Measurements from ENCODE around the gene FRAS1. TPM values are rescaled to one million over a fixed set of nuclear protein-coding genes. Genes with fewer than 3 reads are reported as not detected.

FRAS1 gene
- total RNA-seq, 2 experiments from 2014 or later = not detected

GRCh38 chr4:78155616-78156105, 98.5 kb downstream of the FRAS1 start:
- Histone ChIP-seq H3K27ac (ENCODE audit: low read depth in 1 of 2, low read length in 2 of 2) (no peak overlapping the region), H3K27me3 (ENCODE audit: control insufficient read depth in 1 of 2, insufficient read depth in 2 of 2, low read length in 2 of 2) (no peaks in the 10 kb centered on the region), H3K36me3 (ENCODE audit: insufficient read depth, low read length) (no peaks in the 10 kb centered on the region), H3K9me3 (ENCODE audit: control insufficient read depth in 1 of 2, insufficient read depth in 1 of 2, low read length in 2 of 2) (no peaks in the 10 kb centered on the region), H3K4me3 (ENCODE audit: low read length) (no peak overlapping the region), H3K4me1 (ENCODE audit: insufficient read depth, low read length) (no peaks in the 10 kb centered on the region)
- Mint-ChIP-seq H3K36me3 (ENCODE audit: low read depth) (no peaks in the 10 kb centered on the region), H3K4me1 (ENCODE audit: low read depth) (no peaks in the 10 kb centered on the region), H3K9me3 (no peaks in the 10 kb centered on the region), H3K27ac (no peak overlapping the region), H3K4me3 (no peak overlapping the region), H3K27me3 (peaks cover 23% of the 10 kb centered on the region)
- no peak for ATAC-seq (ENCODE audit: poor library complexity)
- ChIA-PET CTCF (no interaction called here), POLR2A (no interaction called here)
- intact Hi-C loops (cut with DNase I, micrococcal nuclease) = no loop called here
- no peak for TF ChIP-seq CTCF (IDR thresholded peaks at IDR 0.05)
- DNase-seq = no peak

DNA sequence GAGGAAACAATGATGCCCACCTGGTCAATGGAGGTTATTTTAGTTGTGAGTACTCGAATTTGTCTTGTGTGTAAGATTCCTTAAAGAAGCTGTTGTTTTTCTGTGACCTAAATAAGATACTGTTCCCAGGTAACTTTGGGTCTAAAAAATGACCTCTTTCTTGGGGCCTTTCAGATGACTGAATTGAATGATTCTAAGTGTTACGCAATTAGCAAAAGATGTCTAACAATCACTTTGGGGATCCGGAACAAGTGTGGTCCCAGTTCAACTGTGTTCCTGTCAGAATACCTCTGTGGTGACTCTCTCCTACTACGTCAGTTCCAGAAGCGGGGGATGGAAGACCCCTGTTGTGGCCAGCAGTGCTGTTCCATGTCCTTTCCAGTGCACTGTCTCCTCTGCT, 99.4 kb downstream of the FRAS1 start:
- Mint-ChIP-seq H3K4me3 (no peak overlapping the region), H3K27ac (no peak overlapping the region), H3K36me3 (ENCODE audit: low read depth) (no peaks in the 10 kb centered on the region), H3K27me3 (peaks cover 23% of the 10 kb centered on the region), H3K4me1 (ENCODE audit: low read depth) (no peaks in the 10 kb centered on the region), H3K9me3 (no peaks in the 10 kb centered on the region)
- intact Hi-C loops (cut with DNase I, micrococcal nuclease) = no loop called here
- no peaks in the 10 kb centered on the region for H3K36me3 ChIP-seq (ENCODE audit: insufficient read depth, low read length)
- no peak for DNase-seq
- CTCF ChIA-PET = no interaction called here
- no peaks in the 10 kb centered on the region for H3K4me1 ChIP-seq (ENCODE audit: insufficient read depth, low read length)
- POLR2A ChIA-PET = no interaction called here
- no peak overlapping the region for H3K27ac ChIP-seq (ENCODE audit: low read depth in 1 of 2, low read length in 2 of 2)
- no peak for TF ChIP-seq CTCF (IDR thresholded peaks at IDR 0.05)
- H3K27me3 ChIP-seq (ENCODE audit: control insufficient read depth in 1 of 2, insufficient read depth in 2 of 2, low read length in 2 of 2) = no peaks in the 10 kb centered on the region
- H3K4me3 ChIP-seq (ENCODE audit: low read length) = no peak overlapping the region
- no peaks in the 10 kb centered on the region for H3K9me3 ChIP-seq (ENCODE audit: control insufficient read depth in 1 of 2, insufficient read depth in 1 of 2, low read length in 2 of 2)
- ATAC-seq (ENCODE audit: poor library complexity) = no peak

DNA sequence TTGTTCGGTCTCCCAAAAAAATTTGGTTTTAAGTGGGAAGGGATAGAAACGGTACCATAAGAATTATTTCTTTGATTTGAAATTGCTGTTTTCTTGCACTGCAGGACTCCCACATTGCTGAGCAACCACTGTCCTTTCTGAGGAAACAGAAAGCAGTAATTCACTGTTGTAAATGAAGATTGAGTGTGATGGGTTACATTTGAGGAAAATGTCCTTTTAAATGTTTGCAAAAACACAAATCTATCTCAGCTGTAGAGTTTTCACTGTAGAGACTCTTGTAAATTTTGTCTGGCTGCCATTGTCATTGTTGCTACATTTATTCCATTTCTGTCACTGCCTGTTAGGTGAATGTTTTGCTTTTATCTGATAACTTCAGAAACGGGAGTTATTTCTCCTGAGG, 105.2 kb downstream of the FRAS1 start:
- CTCF ChIA-PET = no interaction called here
- H3K4me1 ChIP-seq (ENCODE audit: insufficient read depth, low read length) = no peaks in the 10 kb centered on the region
- Mint-ChIP-seq H3K36me3 (ENCODE audit: low read depth) (no peaks in the 10 kb centered on the region), H3K4me1 (ENCODE audit: low read depth) (no peaks in the 10 kb centered on the region), H3K9me3 (no peaks in the 10 kb centered on the region), H3K27me3 (peaks cover 29% of the 10 kb centered on the region), H3K4me3 (no peak overlapping the region), H3K27ac (no peak overlapping the region)
- H3K9me3 ChIP-seq (ENCODE audit: control insufficient read depth in 1 of 2, insufficient read depth in 1 of 2, low read length in 2 of 2) = no peaks in the 10 kb centered on the region
- no peak overlapping the region for H3K27ac ChIP-seq (ENCODE audit: low read depth in 1 of 2, low read length in 2 of 2)
- POLR2A ChIA-PET = no interaction called here
- intact Hi-C loops (cut with DNase I, micrococcal nuclease) = no loop called here
- no peak for DNase-seq
- no peaks in the 10 kb centered on the region for H3K36me3 ChIP-seq (ENCODE audit: insufficient read depth, low read length)
- no peak for TF ChIP-seq CTCF (IDR thresholded peaks at IDR 0.05)
- H3K27me3 ChIP-seq (ENCODE audit: control insufficient read depth in 1 of 2, insufficient read depth in 2 of 2, low read length in 2 of 2) = peaks cover 0 to 3% of the 10 kb centered on the region in 2 experiments
- H3K4me3 ChIP-seq (ENCODE audit: low read length) = no peak overlapping the region
- no peak for ATAC-seq (ENCODE audit: poor library complexity)

All from CD4-positive, alpha-beta T cell (primary cell).